GM23248 (cell line): ENCODE results near the gene THEM4. TPM values are rescaled to one million over a fixed set of nuclear protein-coding genes. Genes with fewer than 3 reads are reported as not detected.
A peak's percentile ranks its signal among the peaks of the same experiment; 100 is the strongest.

Source experiments
- DNase-seq: peaks from one replicate; pipeline ENCODE4 v3.0.0-alpha.2; 2015
- H2AFZ ChIP-seq: fragments of 200-600 bp; sonication (generic); 2 replicates; pipeline ENCODE4 v1.6.1; 2016; ENCODE audit warnings: antibody characterized with exemption
- H3F3A ChIP-seq: fragments of 200-600 bp; sonication (generic); 2 replicates; pipeline ENCODE4 v1.6.1; 2016; ENCODE audit warnings: mild to moderate bottlenecking, antibody characterized with exemption, mixed run types; ENCODE audit not compliant: insufficient read depth
- H3K27ac ChIP-seq: fragments of 200-600 bp; sonication (generic); 2 replicates; pipeline ENCODE4 v1.5.1; 2016; ENCODE audit warnings: mild to moderate bottlenecking
- H3K27me3 ChIP-seq: fragments of 200-600 bp; sonication (generic); replicated peaks from 2 replicates; pipeline ENCODE4 v1.6.1; 2016; ENCODE audit warnings: mild to moderate bottlenecking; ENCODE audit not compliant: insufficient read depth
- H3K36me3 ChIP-seq: fragments of 200-600 bp; sonication (generic); 2 replicates; pipeline ENCODE4 v1.6.1; 2016; ENCODE audit warnings: low read depth, mild to moderate bottlenecking
- H3K4me1 ChIP-seq: fragments of 200-600 bp; sonication (generic); 2 replicates; pipeline ENCODE4 v1.6.1; 2016; ENCODE audit warnings: mild to moderate bottlenecking; ENCODE audit not compliant: insufficient read depth
- H3K4me2 ChIP-seq: fragments of 200-600 bp; sonication (generic); one replicate; pipeline ENCODE4 v1.6.1; 2016; ENCODE audit warnings: mild to moderate bottlenecking; ENCODE audit not compliant: unreplicated experiment
- H3K4me3 ChIP-seq: fragments of 200-600 bp; sonication (generic); 2 replicates; pipeline ENCODE4 v1.5.1; 2016; ENCODE audit warnings: mild to moderate bottlenecking
- H3K79me2 ChIP-seq: fragments of 200-600 bp; sonication (generic); 2 replicates; pipeline ENCODE4 v1.6.1; 2016; ENCODE audit warnings: mild to moderate bottlenecking; ENCODE audit not compliant: insufficient read depth
- H3K9ac ChIP-seq: fragments of 200-600 bp; sonication (generic); 2 replicates; pipeline ENCODE4 v1.6.1; 2016; ENCODE audit warnings: mild to moderate bottlenecking
- H3K9me2 ChIP-seq: fragments of 200-600 bp; sonication (generic); 2 replicates; pipeline ENCODE4 v1.6.1; 2016; ENCODE audit warnings: mixed run types, mild to moderate bottlenecking, moderate library complexity; ENCODE audit not compliant: insufficient read depth
- H3K9me3 ChIP-seq: fragments of 200-600 bp; sonication (generic); one replicate; pipeline ENCODE4 v1.6.1; 2017; ENCODE audit warnings: low read depth
- H4K20me1 ChIP-seq: fragments of 200-600 bp; sonication (generic); 2 replicates; pipeline ENCODE4 v1.6.0; 2016; ENCODE audit not compliant: insufficient read depth
- EZH2 ChIP-seq: fragments of 200-600 bp; sonication (generic); IDR thresholded peaks from 2 replicates; pipeline ENCODE4 v1.6.1; 2018; ENCODE audit warnings: antibody characterized with exemption, mild to moderate bottlenecking; ENCODE audit not compliant: insufficient read depth, poor library complexity, severe bottlenecking
- EZH2phosphoT487 ChIP-seq: fragments of 200-600 bp; sonication (generic); IDR thresholded peaks from 2 replicates; pipeline ENCODE4 v1.6.1; 2018; ENCODE audit warnings: antibody characterized with exemption, moderate library complexity, mild to moderate bottlenecking, low read depth; ENCODE audit not compliant: insufficient read depth
- WGBS, 2 experiments: methylation state at CpG; one replicate each; pipeline ENCODE4 v1.1.6; 2015 to 2017; ENCODE audit warnings: low lambda C conversion rate in 2 of 2, low coverage in 1 of 2; ENCODE audit errors: missing lambda C conversion rate in 2 of 2; 5-methylcytosine and 5-hydroxymethylcytosine counted together
- in situ Hi-C: fragments of 300-500 bp; cut with MboI; formaldehyde crosslinking; loops from 2 replicates; pipeline ENCODE4 v1.15.0; 2020
- polyA plus RNA-seq: library from polyadenylated mRNA; unstranded; fragments of >200 nt; fragmentation: Nextera tagmentation; extraction: Ambion mirVana; gene quantifications from 2 replicates; pipeline ENCODE4 v1.2.1, GENCODE V29; 2016
- total RNA-seq: library from RNA; depleted of rRNA; stranded (reverse); fragments of >200 nt; shearing (Covaris generic); gene quantifications from 2 replicates; pipeline ENCODE4 v1.2.3, GENCODE V29; 2014

The THEM4 gene
- total and polyA plus RNA-seq, 2 experiments from 2014 or later = 14.6 to 17.9 TPM

DNA sequence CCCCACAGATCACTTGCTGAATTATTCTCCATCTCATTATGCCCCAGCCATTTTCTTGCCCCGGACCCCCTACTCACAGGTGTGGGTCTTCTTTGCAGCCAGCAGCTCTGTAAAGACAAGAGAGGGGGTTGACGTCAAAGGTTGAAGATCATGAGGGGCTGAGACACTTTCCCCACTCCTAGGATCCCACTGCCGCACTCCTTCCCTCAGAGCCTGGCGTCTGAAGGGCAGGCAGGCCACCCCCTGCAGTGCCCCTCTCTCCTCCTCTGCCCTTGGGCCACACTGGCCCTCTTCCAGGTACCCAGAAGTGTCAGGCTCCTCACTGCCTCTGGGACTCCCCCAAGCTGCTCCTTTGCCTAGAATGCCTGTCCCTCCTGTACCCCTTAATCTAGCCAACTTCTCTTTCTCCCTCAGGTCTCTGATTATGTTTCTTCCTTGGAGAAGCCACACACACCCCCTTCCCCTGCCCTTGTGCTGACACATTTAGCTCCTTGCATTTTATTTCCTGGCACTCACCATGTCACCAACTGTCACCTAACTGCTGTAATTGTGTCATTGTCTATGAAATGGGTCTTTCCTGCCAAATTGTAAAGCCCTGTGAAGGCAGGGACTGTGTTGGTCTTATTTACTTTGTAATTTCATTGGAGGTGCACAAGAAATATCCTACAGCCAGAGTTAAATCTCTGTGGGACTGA is 79.8 kb downstream of the THEM4 start:
- Histone ChIP-seq H3K9ac (no peak overlapping the region), H3K79me2 (no peaks in the 10 kb centered on the region), H3K4me2 (no peak overlapping the region), H3K9me3 (no peaks in the 10 kb centered on the region), H3K27ac (no peak overlapping the region), H3F3A (no peaks in the 10 kb centered on the region), H3K4me1 (no peaks in the 10 kb centered on the region), H3K9me2 (no peaks in the 10 kb centered on the region), H3K36me3 (no peaks in the 10 kb centered on the region), H3K27me3 (no peaks in the 10 kb centered on the region), H2AFZ (no peak overlapping the region), H3K4me3 (no peak overlapping the region), H4K20me1 (no peaks in the 10 kb centered on the region)
- in situ Hi-C loops = no loop called here
- WGBS, 2 experiments = 61 to 74% methylated on average over 4 of the region's 4 CpGs
- TF ChIP-seq EZH2phosphoT487 (no peak), EZH2 (no peak)
- no peak for DNase-seq

DNA sequence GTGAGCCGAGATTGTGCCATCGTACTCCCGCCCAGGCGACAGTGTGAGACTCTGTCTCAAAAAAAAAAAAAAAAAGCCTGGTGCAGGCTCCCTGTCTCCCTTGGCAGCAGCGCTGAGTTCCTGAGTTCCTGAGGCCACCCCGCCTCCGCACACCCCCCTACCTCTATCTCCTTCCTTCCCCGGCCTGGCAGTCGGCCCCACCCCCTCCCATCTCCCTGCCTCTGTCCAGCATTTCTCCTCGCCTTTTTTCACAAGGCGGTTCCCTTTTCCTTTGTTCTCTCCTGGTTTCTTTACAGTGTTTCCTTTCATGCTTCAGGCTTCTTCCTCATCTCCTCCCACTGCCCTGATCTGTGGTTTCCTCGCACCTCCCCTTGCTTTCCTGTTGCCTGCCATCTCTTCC is 80.4 kb downstream of the THEM4 start:
- Histone ChIP-seq H3K36me3 (no peaks in the 10 kb centered on the region), H3K9me2 (no peaks in the 10 kb centered on the region), H3F3A (no peaks in the 10 kb centered on the region), H3K4me3 (no peak overlapping the region), H3K9ac (no peak overlapping the region), H4K20me1 (no peaks in the 10 kb centered on the region), H3K4me2 (no peak overlapping the region), H3K27ac (no peak overlapping the region), H3K4me1 (no peaks in the 10 kb centered on the region), H3K27me3 (no peaks in the 10 kb centered on the region), H2AFZ (no peak overlapping the region), H3K9me3 (no peaks in the 10 kb centered on the region), H3K79me2 (no peaks in the 10 kb centered on the region)
- 38 to 42% methylated on average over 7 to 11 of the region's 12 CpGs for WGBS, 2 experiments
- peak; percentile 32 for DNase-seq
- in situ Hi-C loops = no loop called here
- TF ChIP-seq EZH2 = no peak
- no peak for TF ChIP-seq EZH2phosphoT487

DNA sequence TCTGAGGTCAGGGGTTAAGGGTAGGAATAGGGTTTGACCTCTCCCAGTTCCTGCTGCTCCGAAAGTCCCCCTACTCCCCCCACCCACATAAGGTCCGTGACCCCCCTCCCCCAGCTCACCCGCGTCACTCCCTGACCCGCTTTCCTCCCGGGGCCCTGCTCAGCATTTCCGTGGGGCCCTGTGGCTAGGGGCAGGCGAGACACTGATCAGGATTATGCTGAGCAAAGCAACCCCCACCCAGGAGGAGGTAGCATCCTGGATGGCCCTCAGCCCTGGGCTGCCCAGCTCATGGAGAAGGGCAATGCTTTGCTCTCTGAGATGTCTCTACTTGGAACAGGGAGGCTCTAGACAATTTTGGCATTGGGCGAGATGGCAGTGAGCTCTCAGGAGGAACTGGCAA is 81.5 kb downstream of the THEM4 start:
- H3K27me3 ChIP-seq = no peaks in the 10 kb centered on the region; the same call in 1 of the 2 replicates
- H3F3A ChIP-seq = no peaks in the 10 kb centered on the region
- H3K4me3 ChIP-seq = no peak overlapping the region
- DNase-seq = no peak
- H3K4me2 ChIP-seq = no peak overlapping the region
- 42 to 57% methylated on average over 7 to 9 of the region's 9 CpGs for WGBS, 2 experiments
- no peaks in the 10 kb centered on the region for H3K4me1 ChIP-seq
- H3K79me2 ChIP-seq = no peaks in the 10 kb centered on the region
- TF ChIP-seq EZH2 = no peak
- no peak for TF ChIP-seq EZH2phosphoT487
- H3K9me2 ChIP-seq = no peaks in the 10 kb centered on the region
- in situ Hi-C loops = no loop called here
- no peak overlapping the region for H3K27ac ChIP-seq
- H3K9ac ChIP-seq = no peak overlapping the region
- H4K20me1 ChIP-seq = no peaks in the 10 kb centered on the region
- no peak overlapping the region for H2AFZ ChIP-seq
- no peaks in the 10 kb centered on the region for H3K9me3 ChIP-seq
- H3K36me3 ChIP-seq = no peaks in the 10 kb centered on the region

DNA sequence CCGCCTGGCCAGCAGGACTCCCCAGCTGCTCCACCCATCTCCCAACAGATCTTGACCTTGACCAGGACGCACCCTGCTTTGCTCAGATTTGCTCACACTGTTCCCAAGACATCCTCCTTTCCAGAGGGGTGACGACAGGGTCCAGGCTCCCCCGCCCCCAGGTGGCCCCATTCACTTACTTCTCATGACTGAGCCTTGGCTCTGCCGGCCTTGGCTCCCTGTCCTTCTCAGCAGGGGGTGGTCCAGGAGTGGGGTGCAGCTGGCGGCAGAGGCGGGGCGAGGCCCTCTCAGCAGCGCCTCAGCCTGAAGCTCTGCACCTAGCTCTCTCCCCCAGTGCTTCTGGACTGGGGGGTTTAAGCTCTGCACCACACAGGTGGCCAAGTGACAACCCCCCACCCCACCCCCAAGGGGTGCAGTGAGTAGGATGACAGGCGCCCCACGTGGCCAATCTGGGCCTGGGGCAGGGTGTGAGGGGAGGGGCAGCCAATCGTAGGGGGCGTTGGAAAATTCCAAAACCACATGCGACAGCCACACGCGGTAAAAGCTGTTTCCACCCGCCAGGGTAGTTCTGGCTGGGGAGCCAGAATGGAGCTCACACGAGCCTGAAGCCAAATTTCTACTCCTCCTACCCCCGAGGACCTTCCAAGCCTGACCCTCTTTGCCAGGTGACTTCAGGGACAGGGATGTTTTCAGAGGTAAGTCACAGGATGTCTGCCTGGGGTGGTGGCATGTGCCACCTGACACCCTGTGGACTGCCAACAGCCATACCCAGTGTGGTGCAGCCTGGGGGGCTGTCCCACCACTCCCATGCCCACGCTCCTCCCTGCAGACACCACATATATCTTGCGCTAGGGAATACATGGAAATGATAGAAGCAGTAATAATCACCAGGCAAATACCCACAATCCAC is 83.3 kb downstream of the THEM4 start:
- in situ Hi-C loops = no loop called here
- Histone ChIP-seq H2AFZ (no peak overlapping the region), H3K36me3 (no peaks in the 10 kb centered on the region), H3K4me1 (no peaks in the 10 kb centered on the region), H3K4me3 (no peak overlapping the region), H4K20me1 (no peaks in the 10 kb centered on the region), H3K4me2 (no peak overlapping the region), H3K9me2 (no peaks in the 10 kb centered on the region), H3K27me3 (no peaks in the 10 kb centered on the region; the same call in 1 of the 2 replicates), H3K9ac (no peak overlapping the region), H3F3A (no peaks in the 10 kb centered on the region), H3K79me2 (no peaks in the 10 kb centered on the region), H3K27ac (no peak overlapping the region), H3K9me3 (no peaks in the 10 kb centered on the region)
- no peak for DNase-seq
- 49 to 51% methylated on average over 19 to 21 of the region's 21 CpGs for WGBS, 2 experiments
- TF ChIP-seq EZH2phosphoT487 = no peak
- no peak for TF ChIP-seq EZH2
